ENCODE results near the gene SURF4.

The SURF4 gene

DNA sequence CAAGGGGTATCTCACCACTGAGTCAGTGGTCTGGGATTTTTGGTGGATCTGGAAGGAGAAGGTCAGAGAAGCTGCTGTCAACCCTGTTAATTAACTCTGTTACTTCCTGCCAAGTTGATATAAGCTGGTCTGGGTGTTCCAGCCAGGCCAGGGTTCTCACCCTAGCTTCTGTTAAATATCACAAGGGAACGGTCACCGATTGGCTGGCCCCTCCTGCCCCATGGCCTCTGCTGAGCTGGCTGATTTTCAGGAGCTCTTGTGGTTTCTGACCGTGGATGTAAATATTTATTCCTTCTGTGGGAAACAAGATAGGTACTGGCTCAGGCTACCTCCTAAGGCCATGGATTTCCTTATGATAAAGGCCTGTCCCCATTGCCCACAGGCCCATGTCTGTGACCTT lies 47.4 kb upstream of the SURF4 start:
- H3K9me2 ChIP-seq (replicated peaks; ENCODE audit: control insufficient read depth, low read length), result no peaks in the 10 kb centered on the region
- H3K4me1 ChIP-seq (ENCODE audit: control insufficient read depth, low read length), result peaks cover 32% of the 10 kb centered on the region
- no peaks in the 10 kb centered on the region for H3K36me3 ChIP-seq (ENCODE audit: control insufficient read depth, low read length)
- TF ChIP-seq CTCF (IDR thresholded peaks at IDR 0.05; ENCODE audit: low read depth, low read length, poor library complexity, severe bottlenecking) (no peak), EZH2phosphoT487 (IDR thresholded peaks at IDR 0.05; ENCODE audit: borderline replicate concordance, low read length) (no peak)
- peaks cover 12% of the 10 kb centered on the region for H3K79me2 ChIP-seq (ENCODE audit: control insufficient read depth, low read length)
- H3K27me3 ChIP-seq (ENCODE audit: control insufficient read depth, low read length), result peaks cover 19% of the 10 kb centered on the region
- H3K4me2 ChIP-seq (ENCODE audit: low read length), result no peak overlapping the region
- H3K27ac ChIP-seq (ENCODE audit: low read depth, low read length), result no peak overlapping the region
- H3K9me3 ChIP-seq (ENCODE audit: control insufficient read depth, insufficient read depth, low read length), result no peaks in the 10 kb centered on the region
- H4K20me1 ChIP-seq (ENCODE audit: control insufficient read depth, insufficient read depth, low read depth, low read length), result no peaks in the 10 kb centered on the region
- peaks cover 13% of the 10 kb centered on the region for H3F3A ChIP-seq (ENCODE audit: control insufficient read depth, insufficient read depth)
- H3K4me3 ChIP-seq (ENCODE audit: low read length), result no peak overlapping the region

GRCh38 chr9:133421615-133422542 lies 46.0 kb upstream of the SURF4 start, which contains the start of gene ADAMTS13:
Gene ADAMTS13, plus strand, starts transcription at chr9:133422367. Its CDS starts 77 bp downstream, at chr9:133422444.
- no peaks in the 10 kb centered on the region for H3K9me2 ChIP-seq (replicated peaks; ENCODE audit: control insufficient read depth, low read length)
- no peak within 1 kb of the TSS for H3K4me3 ChIP-seq (ENCODE audit: low read length)
- H4K20me1 ChIP-seq (ENCODE audit: control insufficient read depth, insufficient read depth, low read depth, low read length), result no peaks in the 10 kb centered on the region
- H3K36me3 ChIP-seq (ENCODE audit: control insufficient read depth, low read length), result peaks cover 6% of the 10 kb centered on the region
- no peak within 1 kb of the TSS for H3K4me2 ChIP-seq (ENCODE audit: low read length)
- TF ChIP-seq CTCF (IDR thresholded peaks at IDR 0.05; ENCODE audit: low read depth, low read length, poor library complexity, severe bottlenecking), result peak; percentile 32
- TF ChIP-seq EZH2phosphoT487 (IDR thresholded peaks at IDR 0.05; ENCODE audit: borderline replicate concordance, low read length), result no peak
- no peaks in the 10 kb centered on the region for H3K9me3 ChIP-seq (ENCODE audit: control insufficient read depth, insufficient read depth, low read length)
- no peak within 1 kb of the TSS for H3K27ac ChIP-seq (ENCODE audit: low read depth, low read length)
- H3K79me2 ChIP-seq (ENCODE audit: control insufficient read depth, low read length), result peaks cover 26% of the 10 kb centered on the region
- H3K4me1 ChIP-seq (ENCODE audit: control insufficient read depth, low read length), result peaks cover 33% of the 10 kb centered on the region
- peaks cover 8% of the 10 kb centered on the region; the same call in 1 of the 2 replicates for H3K27me3 ChIP-seq (ENCODE audit: control insufficient read depth, low read length)
- peaks cover 13% of the 10 kb centered on the region for H3F3A ChIP-seq (ENCODE audit: control insufficient read depth, insufficient read depth)

DNA sequence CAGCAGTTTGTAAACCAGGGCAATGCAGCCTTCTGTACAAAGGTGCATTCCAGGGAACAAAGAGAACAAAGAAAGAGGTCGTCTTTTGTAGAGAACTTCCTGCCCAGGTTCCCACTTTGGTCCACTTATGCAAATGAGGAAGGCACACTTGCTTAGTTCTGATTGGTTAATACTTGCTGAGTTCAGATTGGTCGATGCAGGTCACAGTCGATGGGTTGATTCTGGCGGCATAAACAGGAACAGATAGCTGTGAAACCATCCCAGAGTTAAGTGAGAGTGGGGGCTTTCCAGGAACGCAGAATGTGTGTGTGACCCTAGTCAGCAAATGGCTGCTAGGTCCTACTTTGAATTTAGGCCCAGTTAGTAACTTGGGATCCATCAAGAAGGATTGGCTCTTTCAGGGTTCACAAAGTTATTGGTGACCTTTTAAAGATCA lies 44.5 kb upstream of the SURF4 start:
- H3K4me3 ChIP-seq (ENCODE audit: low read length), result peak overlapping the region; percentile 61
- peak overlapping the region; percentile 30; the same call in 1 of the 2 replicates for H3K27ac ChIP-seq (ENCODE audit: low read depth, low read length)
- H3F3A ChIP-seq (ENCODE audit: control insufficient read depth, insufficient read depth), result peaks cover 13% of the 10 kb centered on the region
- H3K79me2 ChIP-seq (ENCODE audit: control insufficient read depth, low read length), result peaks cover 40% of the 10 kb centered on the region
- H3K4me1 ChIP-seq (ENCODE audit: control insufficient read depth, low read length), result peaks cover 48% of the 10 kb centered on the region
- H3K36me3 ChIP-seq (ENCODE audit: control insufficient read depth, low read length), result peaks cover 21% of the 10 kb centered on the region
- H3K4me2 ChIP-seq (ENCODE audit: low read length), result peak overlapping the region; percentile 71
- peaks cover 11% of the 10 kb centered on the region; the same call in 1 of the 2 replicates for H4K20me1 ChIP-seq (ENCODE audit: control insufficient read depth, insufficient read depth, low read depth, low read length)
- H3K9me3 ChIP-seq (ENCODE audit: control insufficient read depth, insufficient read depth, low read length), result no peaks in the 10 kb centered on the region
- no peaks in the 10 kb centered on the region for H3K9me2 ChIP-seq (replicated peaks; ENCODE audit: control insufficient read depth, low read length)
- no peaks in the 10 kb centered on the region for H3K27me3 ChIP-seq (ENCODE audit: control insufficient read depth, low read length)
- TF ChIP-seq EZH2phosphoT487 (IDR thresholded peaks at IDR 0.05; ENCODE audit: borderline replicate concordance, low read length) (no peak), CTCF (IDR thresholded peaks at IDR 0.05; ENCODE audit: low read depth, low read length, poor library complexity, severe bottlenecking) (no peak)
